ENCODE results near the gene FIG4.

FIG4 gene

GRCh38 chr6:109690737-109691621, at the start of gene FIG4, which contains the start of gene AK9:
FIG4 (plus strand) TSS chr6:109691296; CDS start chr6:109691436, 140 bp downstream.
AK9 (minus strand) TSS chr6:109691202; CDS start chr6:109675745, 15,457 bp downstream.
- peak; percentile 95 for DNase-seq (ENCODE audit: low spot score)

GRCh38 chr6:109644131-109644530, 47.0 kb upstream of the FIG4 start:
- peak; percentile 39 for DNase-seq (ENCODE audit: low spot score)

- no peak for DNase-seq (ENCODE audit: low spot score)
Observed at GRCh38 chr6:109653264-109653663, 37.8 kb upstream of the FIG4 start.

- no peak for DNase-seq (ENCODE audit: low spot score)
Observed at GRCh38 chr6:109655761-109656262, 35.3 kb upstream of the FIG4 start.

- peak; percentile 59 for DNase-seq (ENCODE audit: low spot score)
Observed at GRCh38 chr6:109660526-109661320, 30.4 kb upstream of the FIG4 start.

GRCh38 chr6:109662192-109662591, 28.9 kb upstream of the FIG4 start:
- peak; percentile 65 for DNase-seq (ENCODE audit: low spot score)

GRCh38 chr6:109669811-109670210, 21.3 kb upstream of the FIG4 start:
- no peak for DNase-seq (ENCODE audit: low spot score)

GRCh38 chr6:109671733-109672132, 19.4 kb upstream of the FIG4 start:
- no peak for DNase-seq (ENCODE audit: low spot score)

GRCh38 chr6:109672175-109672574, 18.9 kb upstream of the FIG4 start:
- no peak for DNase-seq (ENCODE audit: low spot score)

GRCh38 chr6:109672839-109673238, 18.3 kb upstream of the FIG4 start:
- DNase-seq (ENCODE audit: low spot score) = no peak

- no peak for DNase-seq (ENCODE audit: low spot score)
Observed at GRCh38 chr6:109676724-109677123, 14.4 kb upstream of the FIG4 start.

- no peak for DNase-seq (ENCODE audit: low spot score)
Observed at GRCh38 chr6:109678240-109678639, 12.9 kb upstream of the FIG4 start.

GRCh38 chr6:109678661-109679505, 12.2 kb upstream of the FIG4 start:
- peak; percentile 35 for DNase-seq (ENCODE audit: low spot score)

- DNase-seq (ENCODE audit: low spot score) = peak; percentile 12
Observed at GRCh38 chr6:109686566-109687265, 4.4 kb upstream of the FIG4 start.

- peak; percentile 84 for DNase-seq (ENCODE audit: low spot score)
Observed at GRCh38 chr6:109687271-109687761, 3.8 kb upstream of the FIG4 start.

GRCh38 chr6:109690373-109690736, 741 bp upstream of the FIG4 start:
- peak; percentile 46 for DNase-seq (ENCODE audit: low spot score)

- DNase-seq (ENCODE audit: low spot score) = no peak
Observed at GRCh38 chr6:109693111-109693510, 2.0 kb downstream of the FIG4 start.

GRCh38 chr6:109695468-109695867, 4.4 kb downstream of the FIG4 start:
- peak; percentile 9 for DNase-seq (ENCODE audit: low spot score)

- DNase-seq (ENCODE audit: low spot score) = no peak
Observed at GRCh38 chr6:109696355-109696754, 5.3 kb downstream of the FIG4 start.

- DNase-seq (ENCODE audit: low spot score) = no peak
Observed at GRCh38 chr6:109701221-109701620, 10.1 kb downstream of the FIG4 start.

GRCh38 chr6:109701774-109702173, 10.7 kb downstream of the FIG4 start:
- no peak for DNase-seq (ENCODE audit: low spot score)

Data from kidney tubule cell (primary cell).